Measurements from ENCODE around the gene CAMTA1. TPM values are rescaled to one million over a fixed set of nuclear protein-coding genes. Genes with fewer than 3 reads are reported as not detected.
A peak's percentile ranks its signal among the peaks of the same experiment; 100 is the strongest.

The CAMTA1 gene
- total RNA-seq, 3 donors from 2014 or later, result 73.4 to 114 (median 82.6) TPM

- no peak for TF ChIP-seq CTCF (IDR thresholded peaks at IDR 0.05)
- ATAC-seq (no peak), DNase-seq (no peak)
- Histone ChIP-seq H3K4me1 (ENCODE audit: low read depth) (no peaks in the 10 kb centered on the region), H3K9me3 (no peaks in the 10 kb centered on the region), H3K4me3 (no peak overlapping the region), H3K36me3 (ENCODE audit: low read depth) (no peaks in the 10 kb centered on the region)
- intact Hi-C loops (cut with DNase I, micrococcal nuclease), result no loop called here
Observed at GRCh38 chr1:7355646-7356045, 570.4 kb downstream of the CAMTA1 start.

- TF ChIP-seq CTCF (IDR thresholded peaks at IDR 0.05), result no peak
- ATAC-seq (peak; percentile 72), DNase-seq (peak in 1 of 3 donors; percentile 46)
- intact Hi-C loops (cut with DNase I, micrococcal nuclease), result no loop called here
- H3K4me1 ChIP-seq (ENCODE audit: low read depth), result no peaks in the 10 kb centered on the region
- no peaks in the 10 kb centered on the region for H3K36me3 ChIP-seq (ENCODE audit: low read depth)
- H3K4me3 ChIP-seq, result no peak overlapping the region
- no peaks in the 10 kb centered on the region for H3K9me3 ChIP-seq
Observed at GRCh38 chr1:7356079-7356478, 570.8 kb downstream of the CAMTA1 start.

GRCh38 chr1:7358425-7358824 is 573.2 kb downstream of the CAMTA1 start:
- intact Hi-C loops (cut with DNase I, micrococcal nuclease), result no loop called here
- Histone ChIP-seq H3K4me1 (ENCODE audit: low read depth) (no peaks in the 10 kb centered on the region), H3K4me3 (no peak overlapping the region), H3K36me3 (ENCODE audit: low read depth) (no peaks in the 10 kb centered on the region), H3K9me3 (no peaks in the 10 kb centered on the region)
- DNase-seq (no peak), ATAC-seq (no peak)
- no peak for TF ChIP-seq CTCF (IDR thresholded peaks at IDR 0.05)

- no peak for ATAC-seq
- intact Hi-C loops (cut with DNase I, micrococcal nuclease), result no loop called here
- H3K4me1 ChIP-seq (ENCODE audit: low read depth), result no peaks in the 10 kb centered on the region
Observed at GRCh38 chr1:7360526-7360925, 575.3 kb downstream of the CAMTA1 start.

GRCh38 chr1:7362947-7363346 is 577.7 kb downstream of the CAMTA1 start:
- intact Hi-C loops (cut with DNase I, micrococcal nuclease), result no loop called here
- Histone ChIP-seq H3K4me3 (no peak overlapping the region), H3K36me3 (ENCODE audit: low read depth) (no peaks in the 10 kb centered on the region), H3K9me3 (no peaks in the 10 kb centered on the region), H3K4me1 (ENCODE audit: low read depth) (no peaks in the 10 kb centered on the region)
- DNase-seq, result no peak
- ATAC-seq, result no peak
- TF ChIP-seq CTCF (IDR thresholded peaks at IDR 0.05), result no peak

More at GRCh38 chr1:7360526-7360925, 575.3 kb downstream of the CAMTA1 start:
- DNase-seq, result no peak
- no peak for TF ChIP-seq CTCF (IDR thresholded peaks at IDR 0.05)
- Histone ChIP-seq H3K36me3 (ENCODE audit: low read depth) (no peaks in the 10 kb centered on the region), H3K4me3 (no peak overlapping the region), H3K9me3 (no peaks in the 10 kb centered on the region)

- Histone ChIP-seq H3K36me3 (ENCODE audit: low read depth) (no peaks in the 10 kb centered on the region), H3K9me3 (no peaks in the 10 kb centered on the region), H3K4me3 (no peak overlapping the region), H3K4me1 (ENCODE audit: low read depth) (no peaks in the 10 kb centered on the region)
- ATAC-seq, result no peak
- intact Hi-C loops (cut with DNase I, micrococcal nuclease), result no loop called here
- no peak for TF ChIP-seq CTCF (IDR thresholded peaks at IDR 0.05)
- DNase-seq, result no peak
Observed at GRCh38 chr1:7363450-7363849, 578.2 kb downstream of the CAMTA1 start.

All from mucosa of descending colon (tissue), 3 donors.